Mucosa of rectum (tissue), 2 donors: ENCODE measurements around the gene SLC5A9.
"Not testable (repeated sequence)": the region's sequence is repeated elsewhere in the genome, so short reads cannot be mapped to it uniquely, and the experiment has no call there.

Experiments
- H3K27ac ChIP-seq, 2 donors: one replicate each; pipeline ENCODE4 v1.7.0; 2013; ENCODE audit warnings: inconsistent platforms in 2 of 2, low read depth in 2 of 2, low read length in 2 of 2
- H3K27me3 ChIP-seq, 2 donors: one replicate each; pipeline ENCODE4 v1.7.0; 2013; ENCODE audit warnings: low read length in 2 of 2; ENCODE audit not compliant: control insufficient read depth in 2 of 2, insufficient read depth in 2 of 2
- H3K36me3 ChIP-seq, 2 donors: one replicate each; pipeline ENCODE4 v1.7.0; 2013; ENCODE audit warnings: low read length in 2 of 2; ENCODE audit not compliant: control insufficient read depth in 2 of 2, insufficient read depth in 2 of 2
- H3K4me1 ChIP-seq, 2 donors: one replicate each; pipeline ENCODE4 v1.7.0; 2013; ENCODE audit warnings: low read length in 2 of 2, mild to moderate bottlenecking in 1 of 2; ENCODE audit not compliant: control insufficient read depth in 2 of 2, insufficient read depth in 2 of 2
- H3K4me3 ChIP-seq, 2 donors: one replicate each; pipeline ENCODE4 v1.7.0; 2013; ENCODE audit warnings: low read length in 2 of 2
- H3K9ac ChIP-seq, 2 donors: one replicate each; pipeline ENCODE4 v1.7.0; 2013; ENCODE audit warnings: low read length in 2 of 2, low read depth in 1 of 2, mild to moderate bottlenecking in 1 of 2
- H3K9me3 ChIP-seq, 2 donors: one replicate each; pipeline ENCODE4 v1.7.0; 2013; ENCODE audit warnings: low read length in 2 of 2; ENCODE audit not compliant: control insufficient read depth in 2 of 2
- donor health status: healthy.
- donor health status: Normal muscosa, but diverticular disease.

SLC5A9 gene

GRCh38 chr1:48213462-48213861 lies 9.1 kb upstream of the SLC5A9 start:
- not testable (repeated sequence) for H3K27ac ChIP-seq, H3K27me3 ChIP-seq, H3K4me3 ChIP-seq, H3K9me3 ChIP-seq, H3K9ac ChIP-seq, H3K4me1 ChIP-seq, H3K36me3 ChIP-seq

DNA sequence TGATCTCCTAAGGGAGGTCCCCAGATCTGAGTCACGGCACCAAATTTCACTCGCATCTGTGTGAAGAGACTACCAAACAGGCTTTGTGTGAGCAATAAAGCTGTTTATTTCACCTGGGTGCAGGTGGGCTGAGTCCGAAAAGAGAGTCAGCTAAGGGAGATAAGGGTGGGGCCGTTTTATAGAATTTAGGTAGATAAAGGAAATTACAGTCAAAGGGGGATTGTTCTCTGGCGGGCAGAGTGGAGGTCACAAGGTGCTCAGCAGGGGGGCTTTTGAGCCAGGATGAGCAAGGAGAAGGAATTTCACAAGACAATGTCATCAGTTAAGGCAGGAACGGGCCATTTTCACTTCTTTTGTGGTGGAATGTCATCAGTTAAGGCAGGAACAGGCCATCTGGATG lies 8.2 kb upstream of the SLC5A9 start:
- H3K4me3 ChIP-seq, H3K36me3 ChIP-seq, H3K27me3 ChIP-seq, H3K4me1 ChIP-seq, H3K9me3 ChIP-seq, H3K27ac ChIP-seq, H3K9ac ChIP-seq: not testable (repeated sequence)

- H3K4me3 ChIP-seq, result no peak overlapping the region
- H3K27ac ChIP-seq, result peak overlapping the region in 1 of 2 donors; percentile 23
- H3K9ac ChIP-seq, result no peak overlapping the region
Observed at GRCh38 chr1:48214820-48215219, 7.7 kb upstream of the SLC5A9 start.

GRCh38 chr1:48215222-48215621 lies 7.3 kb upstream of the SLC5A9 start:
- Histone ChIP-seq H3K36me3 (no peaks in the 10 kb centered on the region), H3K4me3 (no peak overlapping the region), H3K27ac (peak overlapping the region in 1 of 2 donors; percentile 23), H3K4me1 (no peaks in the 10 kb centered on the region), H3K27me3 (no peaks in the 10 kb centered on the region), H3K9me3 (no peaks in the 10 kb centered on the region), H3K9ac (no peak overlapping the region)

More at GRCh38 chr1:48214820-48215219, 7.7 kb upstream of the SLC5A9 start:
- no peaks in the 10 kb centered on the region for H3K9me3 ChIP-seq
- no peaks in the 10 kb centered on the region for H3K27me3 ChIP-seq
- no peaks in the 10 kb centered on the region for H3K36me3 ChIP-seq
- no peaks in the 10 kb centered on the region for H3K4me1 ChIP-seq

- no peak overlapping the region for H3K9ac ChIP-seq
- no peaks in the 10 kb centered on the region for H3K27me3 ChIP-seq
- H3K4me1 ChIP-seq, result no peaks in the 10 kb centered on the region
- H3K4me3 ChIP-seq, result no peak overlapping the region
- no peaks in the 10 kb centered on the region for H3K9me3 ChIP-seq
- H3K27ac ChIP-seq, result no peak overlapping the region
- no peaks in the 10 kb centered on the region for H3K36me3 ChIP-seq
Observed at GRCh38 chr1:48215889-48216288, 6.6 kb upstream of the SLC5A9 start.

- H3K4me1 ChIP-seq, result no peaks in the 10 kb centered on the region
- H3K9ac ChIP-seq, result no peak overlapping the region
- no peak overlapping the region for H3K4me3 ChIP-seq
- H3K36me3 ChIP-seq, result no peaks in the 10 kb centered on the region
- no peaks in the 10 kb centered on the region for H3K9me3 ChIP-seq
- H3K27me3 ChIP-seq, result no peaks in the 10 kb centered on the region
- no peak overlapping the region for H3K27ac ChIP-seq
Observed at GRCh38 chr1:48216313-48216712, 6.2 kb upstream of the SLC5A9 start.

DNA sequence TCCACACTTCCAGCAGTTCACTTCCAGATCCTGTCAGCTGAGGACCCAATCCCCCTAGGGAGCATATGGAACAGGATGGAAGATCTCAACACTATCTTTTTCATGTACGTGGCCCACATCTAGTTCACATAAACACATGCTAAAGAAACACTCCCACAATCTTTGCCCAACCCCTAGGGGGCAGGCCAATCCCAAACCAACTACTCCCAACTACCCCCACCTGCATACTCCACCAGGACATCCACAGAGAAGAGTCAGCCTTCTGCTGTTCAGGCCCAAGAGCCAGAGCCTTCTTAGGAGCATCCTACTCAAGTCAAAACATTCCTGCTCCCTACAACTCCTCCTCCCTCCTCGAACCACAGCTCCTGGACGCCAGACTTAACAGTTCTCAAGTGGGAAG lies 5.6 kb upstream of the SLC5A9 start:
- no peak overlapping the region for H3K27ac ChIP-seq
- no peak overlapping the region for H3K9ac ChIP-seq
- H3K36me3 ChIP-seq, result no peaks in the 10 kb centered on the region
- no peak overlapping the region for H3K4me3 ChIP-seq
- no peaks in the 10 kb centered on the region for H3K9me3 ChIP-seq
- H3K4me1 ChIP-seq, result no peaks in the 10 kb centered on the region
- no peaks in the 10 kb centered on the region for H3K27me3 ChIP-seq

GRCh38 chr1:48217856-48218255 lies 4.7 kb upstream of the SLC5A9 start:
- no peak overlapping the region for H3K4me3 ChIP-seq
- no peaks in the 10 kb centered on the region for H3K27me3 ChIP-seq
- no peaks in the 10 kb centered on the region for H3K9me3 ChIP-seq
- H3K36me3 ChIP-seq, result no peaks in the 10 kb centered on the region
- H3K9ac ChIP-seq, result no peak overlapping the region
- H3K27ac ChIP-seq, result no peak overlapping the region
- peaks cover 3 to 7% of the 10 kb centered on the region in 2 donors for H3K4me1 ChIP-seq

DNA sequence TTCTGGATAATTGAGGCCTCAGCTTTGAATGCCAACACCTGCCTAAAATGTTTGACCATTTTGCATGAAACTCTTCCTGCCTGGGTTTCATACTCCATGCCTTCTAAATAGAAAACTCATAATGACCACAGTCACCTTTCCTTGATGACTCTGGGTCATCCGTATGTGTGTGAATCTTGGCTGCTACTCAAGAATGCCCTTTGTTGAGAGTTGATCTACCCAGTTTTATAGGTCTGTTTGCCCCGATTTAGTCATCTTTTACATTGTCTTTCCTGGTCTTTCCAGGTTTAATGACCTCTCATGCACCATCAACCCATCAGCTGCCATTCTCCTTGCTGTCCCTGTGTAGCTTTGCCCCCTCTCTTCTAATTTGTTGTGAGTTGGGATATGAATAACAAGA lies 2.7 kb upstream of the SLC5A9 start:
- H3K4me1 ChIP-seq, result peaks cover 6 to 14% of the 10 kb centered on the region in 2 donors
- no peaks in the 10 kb centered on the region for H3K27me3 ChIP-seq
- no peak overlapping the region for H3K4me3 ChIP-seq
- no peak overlapping the region for H3K9ac ChIP-seq
- no peak overlapping the region for H3K27ac ChIP-seq
- H3K9me3 ChIP-seq, result no peaks in the 10 kb centered on the region
- H3K36me3 ChIP-seq, result no peaks in the 10 kb centered on the region

DNA sequence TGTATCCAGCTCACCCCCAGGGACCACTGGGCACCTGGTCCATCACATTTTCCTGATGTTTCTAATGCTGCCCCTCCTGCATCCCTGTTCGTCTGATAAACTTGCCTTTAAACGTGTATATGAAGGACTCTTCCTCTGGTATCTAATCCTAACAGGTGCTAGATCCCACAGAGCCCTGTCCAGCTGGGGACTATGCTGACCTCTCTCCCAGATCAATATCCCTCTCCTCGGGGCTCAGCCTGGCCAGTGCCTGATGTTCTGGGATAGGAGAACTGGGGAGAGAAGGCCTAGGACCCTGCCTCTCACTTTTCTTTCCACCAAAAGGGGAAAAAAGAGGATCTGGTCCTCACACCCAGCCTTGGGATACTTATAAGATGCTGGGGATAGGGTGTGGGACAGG lies 1.4 kb upstream of the SLC5A9 start:
- no peak overlapping the region for H3K4me3 ChIP-seq
- H3K27ac ChIP-seq, result no peak overlapping the region
- H3K27me3 ChIP-seq, result no peaks in the 10 kb centered on the region
- H3K9ac ChIP-seq, result no peak overlapping the region
- H3K36me3 ChIP-seq, result no peaks in the 10 kb centered on the region
- H3K9me3 ChIP-seq, result no peaks in the 10 kb centered on the region
- H3K4me1 ChIP-seq, result peaks cover 6 to 14% of the 10 kb centered on the region in 2 donors

DNA sequence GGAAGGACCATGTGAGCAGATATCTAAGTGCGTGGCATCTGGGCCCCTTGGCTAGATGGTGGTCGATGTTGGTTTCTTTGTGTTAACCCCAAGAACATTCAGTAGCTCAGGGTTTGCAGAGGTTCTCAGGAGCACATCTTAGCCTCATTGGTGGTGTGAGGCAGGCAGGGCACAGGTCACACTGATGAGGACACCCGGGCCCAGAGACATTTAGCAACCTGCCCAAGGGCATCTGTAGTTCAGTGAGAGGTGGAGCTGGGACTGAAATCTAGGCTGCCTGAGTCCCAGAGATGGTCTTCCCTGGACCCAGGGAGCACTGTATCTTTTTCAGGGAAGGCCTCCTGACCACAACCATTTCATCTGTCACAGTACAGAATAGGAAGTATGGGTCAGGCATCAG lies 859 bp upstream of the SLC5A9 start:
- Histone ChIP-seq H3K4me1 (peaks cover 6 to 14% of the 10 kb centered on the region in 2 donors), H3K4me3 (no peak overlapping the region), H3K9ac (no peak overlapping the region), H3K27ac (no peak overlapping the region), H3K9me3 (no peaks in the 10 kb centered on the region), H3K36me3 (no peaks in the 10 kb centered on the region), H3K27me3 (no peaks in the 10 kb centered on the region)
